ENCODE measurements around the gene NLRP1.

- TF ChIP-seq ATF4 (CRISPR knock-in tag; IDR thresholded peaks at IDR 0.05), result no peak
- no peak for TF ChIP-seq RCOR1 (IDR thresholded peaks at IDR 0.05; ENCODE audit: borderline replicate concordance in 1 of 2, low read depth in 2 of 2, low read length in 2 of 2)
- no peak for TF ChIP-seq EZH2 (IDR thresholded peaks at IDR 0.05; ENCODE audit: borderline replicate concordance, low read depth, low read length)
- no peak for TF ChIP-seq ZNF217 (CRISPR knock-in tag; IDR thresholded peaks at IDR 0.05)
- no peak for TF ChIP-seq SMARCA5 (IDR thresholded peaks at IDR 0.05)
- TF ChIP-seq USF2 (CRISPR knock-in tag; IDR thresholded peaks at IDR 0.05), result no peak
- no peak for TF ChIP-seq CTCF (IDR thresholded peaks at IDR 0.05 in 2 of 3, conservative IDR thresholded peaks at IDR 0.05 in 1 of 3; ENCODE audit: insufficient read depth in 2 of 3, low read depth in 1 of 3, low read length in 3 of 3)
- no peak for TF ChIP-seq XRCC3 (IDR thresholded peaks at IDR 0.05)
- no peak for TF ChIP-seq HMGXB4 (CRISPR knock-in tag; IDR thresholded peaks at IDR 0.05)
- 0 out of 2 replicates have a peak, but pooled peaks have one; percentile 22 for TF ChIP-seq POLR2A (conservative IDR thresholded peaks at IDR 0.05)
- TF ChIP-seq ZC3H11A (IDR thresholded peaks at IDR 0.05; ENCODE audit: low read depth, low read length), result no peak
- no peak for TF ChIP-seq ZNF79 (CRISPR knock-in tag; IDR thresholded peaks at IDR 0.05; ENCODE audit: low read depth)
- TF ChIP-seq ZNF274 (IDR thresholded peaks at IDR 0.05; ENCODE audit: borderline replicate concordance, low read depth, low read length), result no peak
- TF ChIP-seq ZNF76 (CRISPR knock-in tag; IDR thresholded peaks at IDR 0.05; ENCODE audit: borderline replicate concordance), result no peak
Measured at GRCh38 chr17:5502552-5502951, 81.8 kb downstream of the NLRP1 start.

Data from K562 (cell line).